OCI-LY3 (cell line): ENCODE data around the gene ARMCX2.

Experiments used
- CTCF ChIP-seq: fragments of 200-600, 300-600 bp; sonication (generic); IDR thresholded peaks from 2 replicates; pipeline ENCODE4 v1.5.1; 2014; ENCODE audit warnings: antibody characterized with exemption, low read length, low read depth
- EZH2phosphoT487 ChIP-seq: fragments of 200-600 bp; shearing (Covaris generic); IDR thresholded peaks from 2 replicates; pipeline ENCODE4 v1.6.1; 2018; ENCODE audit warnings: antibody characterized with exemption, mixed run types, low read depth

GRCh38 chrX:101685923-101686322, 26.3 kb upstream of the ARMCX2 start:
- TF ChIP-seq CTCF, result no peak
- no peak for TF ChIP-seq EZH2phosphoT487
